GM18868 (cell line): Measurements from ENCODE around the gene TMEM89.

Source experiments
- ATAC-seq: cut with Tn5 transposase; IDR thresholded peaks from one replicate; pipeline ENCODE4 v1.9.1; 2021; ENCODE audit warnings: mild to moderate bottlenecking, moderate library complexity; ENCODE audit not compliant: unreplicated experiment

The TMEM89 gene

DNA sequence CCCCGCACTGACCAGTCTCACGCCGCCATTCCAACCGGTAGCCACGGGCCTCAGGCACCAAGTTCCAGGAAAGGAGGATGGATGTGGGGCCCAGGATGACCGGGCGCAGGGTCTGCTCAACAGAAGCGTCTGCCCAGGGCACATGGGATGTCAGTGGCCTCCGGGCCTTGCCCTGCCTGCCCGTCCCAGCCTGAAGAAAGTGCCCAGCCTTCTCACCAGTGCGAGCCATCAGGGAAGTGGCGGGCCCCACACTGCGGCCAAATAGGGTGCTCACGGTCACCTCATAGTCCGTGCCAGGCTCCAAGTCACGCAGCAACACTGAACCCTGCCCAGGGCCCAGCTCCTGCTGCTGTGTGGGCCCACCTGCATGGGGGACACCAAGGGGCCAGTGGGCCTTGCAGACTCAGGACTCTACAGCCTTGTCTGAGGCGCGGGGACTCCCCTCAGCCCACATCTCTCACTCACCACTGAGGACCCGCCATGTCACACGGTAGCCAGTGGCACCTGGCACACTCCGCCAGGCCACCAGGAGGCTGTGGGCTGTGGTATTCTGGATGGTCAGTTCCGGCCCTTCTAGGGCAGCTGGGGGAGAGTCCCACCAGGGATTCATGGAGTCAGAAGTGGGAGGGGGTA is 29.6 kb downstream of the TMEM89 start:
- no peak for ATAC-seq

DNA sequence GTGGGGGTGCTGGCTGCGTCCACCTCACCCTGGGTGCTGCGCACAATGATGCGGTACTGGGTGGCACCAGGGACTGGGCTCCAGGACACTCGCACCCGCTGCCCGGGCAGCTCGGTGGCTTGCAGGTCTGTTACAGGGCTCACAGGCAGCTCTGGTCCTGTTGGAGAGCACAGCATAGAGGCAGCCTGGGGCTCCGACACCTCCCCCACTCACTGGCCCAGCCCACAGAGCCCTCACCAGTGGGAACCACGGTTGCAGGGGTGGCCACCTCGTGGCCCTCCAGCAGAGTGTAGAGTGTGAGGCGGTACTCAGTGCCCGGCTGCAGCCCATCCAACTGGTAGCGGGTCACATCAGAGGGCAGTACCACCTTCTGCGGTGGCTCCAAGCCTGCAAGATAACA is 30.1 kb downstream of the TMEM89 start:
- no peak for ATAC-seq

DNA sequence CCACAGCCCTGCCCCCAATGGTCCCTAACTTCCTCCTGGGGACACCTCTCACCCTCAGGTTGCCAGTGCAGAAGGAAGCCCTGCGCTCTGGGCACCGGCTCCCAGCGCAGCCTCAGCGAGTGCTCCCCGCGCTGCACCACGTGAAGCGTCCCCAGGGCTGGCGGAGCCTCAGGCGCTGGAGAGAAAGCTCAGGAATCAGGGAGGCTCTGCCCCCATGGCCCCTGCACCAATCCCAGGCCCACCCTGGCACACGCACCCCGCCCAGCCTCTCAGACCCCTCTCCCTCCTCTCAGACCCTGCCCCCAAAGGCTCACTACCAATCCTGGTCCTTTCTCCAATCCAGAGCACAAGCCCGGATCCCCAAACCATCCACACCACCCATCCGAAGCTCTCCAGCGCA is 33.3 kb downstream of the TMEM89 start:
- ATAC-seq = no peak

DNA sequence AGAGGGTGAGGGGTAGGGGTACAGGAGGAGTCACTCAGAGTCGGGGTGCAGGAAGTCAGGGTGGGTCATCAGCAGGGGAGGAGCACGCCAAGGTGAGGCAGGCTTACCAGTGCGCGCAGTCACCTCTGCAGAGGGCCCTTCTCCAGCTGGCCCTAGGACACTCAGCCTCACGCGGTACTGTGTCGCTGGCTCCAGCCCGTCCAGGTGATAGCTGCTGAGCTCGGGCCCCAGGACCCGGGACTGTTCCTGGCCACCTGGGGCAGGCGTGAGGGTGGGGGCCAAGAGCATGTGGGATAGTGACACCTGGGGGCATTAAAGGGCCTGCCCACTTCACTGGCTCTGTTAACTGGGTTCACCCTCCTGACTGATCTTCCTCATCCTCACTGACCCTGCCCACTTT is 33.9 kb downstream of the TMEM89 start:
- ATAC-seq = no peak

- ATAC-seq = no peak
Measured at GRCh38 chr3:48585411-48585810, 36.2 kb downstream of the TMEM89 start.

GRCh38 chr3:48584836-48585235 is 36.7 kb downstream of the TMEM89 start:
- ATAC-seq = no peak

DNA sequence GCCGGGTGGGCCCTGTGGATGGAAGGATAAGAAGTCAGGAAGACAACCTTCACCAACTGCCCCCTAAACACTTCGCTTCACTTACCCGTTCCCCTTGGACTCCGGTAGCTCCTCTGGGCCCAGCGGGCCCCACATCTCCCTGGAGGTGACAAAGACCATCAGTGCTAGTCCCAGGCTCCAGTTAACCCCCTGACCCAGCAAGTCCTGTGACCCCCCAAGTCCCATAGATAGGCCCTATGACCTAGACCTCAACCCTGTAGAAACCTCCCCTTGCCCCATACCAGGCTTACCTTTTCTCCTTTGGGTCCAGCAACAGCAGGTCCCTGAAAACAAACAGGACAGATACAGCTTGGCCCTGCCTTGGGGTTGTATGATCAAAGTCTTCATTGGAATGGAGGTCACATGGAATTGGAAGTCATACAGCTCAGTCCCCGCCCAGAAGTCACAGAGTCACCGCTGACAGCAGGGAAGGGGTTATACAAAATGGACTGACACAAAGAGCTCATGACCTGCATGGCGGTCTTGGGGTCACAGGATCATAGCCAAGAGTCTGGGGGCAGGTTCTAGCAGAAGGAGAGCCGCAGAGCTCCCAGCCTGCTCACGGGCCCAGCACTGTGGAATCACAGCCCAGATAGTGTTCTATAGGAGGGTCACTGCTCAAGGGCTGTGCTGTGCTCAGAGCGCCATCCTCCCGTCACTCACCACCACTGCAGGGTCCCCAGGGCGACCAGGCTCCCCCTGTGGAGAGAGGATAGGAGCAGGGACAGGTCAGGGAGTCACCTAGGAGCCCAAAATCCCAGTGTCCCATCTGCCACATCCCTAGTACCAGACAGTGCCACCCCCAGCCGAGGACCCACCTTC is 39.7 kb downstream of the TMEM89 start:
- ATAC-seq = no peak

GRCh38 chr3:48576647-48577046 is 44.9 kb downstream of the TMEM89 start:
- no peak for ATAC-seq

DNA sequence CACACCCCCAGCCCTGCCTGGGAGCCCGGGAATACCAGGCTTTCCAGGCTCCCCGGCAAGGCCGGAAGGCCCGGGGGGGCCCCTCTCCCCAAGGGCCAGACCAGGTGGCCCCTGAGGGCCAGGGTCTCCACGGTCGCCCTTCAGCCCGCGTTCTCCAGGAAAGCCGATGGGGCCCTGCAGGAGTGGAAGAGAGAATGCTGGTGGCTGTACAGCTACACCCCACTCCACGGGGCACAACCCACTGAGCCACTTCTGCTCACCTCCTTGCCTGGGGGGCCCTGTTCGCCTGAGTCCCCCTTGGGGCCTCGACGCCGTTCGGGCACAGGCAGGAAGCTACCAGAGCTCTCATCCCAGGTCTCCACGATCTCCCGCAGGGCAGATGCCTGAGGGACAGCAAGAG is 46.2 kb downstream of the TMEM89 start:
- no peak for ATAC-seq

GRCh38 chr3:48573973-48574585 is 47.5 kb downstream of the TMEM89 start:
- ATAC-seq = no peak

- no peak for ATAC-seq
Measured at GRCh38 chr3:48572517-48572916, 49.1 kb downstream of the TMEM89 start.

GRCh38 chr3:48571938-48572337 is 49.6 kb downstream of the TMEM89 start:
- ATAC-seq = no peak
